BLaER1 (cell line): Measurements from ENCODE around the gene CCT8.

Source experiments
- H3K27ac ChIP-seq: shearing (Covaris generic); formaldehyde crosslinking; 2 replicates; pipeline ENCODE4 v1.8.1; 2022
- H3K27me3 ChIP-seq: shearing (Covaris generic); formaldehyde crosslinking; 2 replicates; pipeline ENCODE4 v1.8.1; 2022
- H3K36me3 ChIP-seq: shearing (Covaris generic); formaldehyde crosslinking; 2 replicates; pipeline ENCODE4 v1.8.1; 2022
- H3K4me1 ChIP-seq: shearing (Covaris generic); formaldehyde crosslinking; 2 replicates; pipeline ENCODE4 v1.8.1; 2022
- H3K4me2 ChIP-seq: shearing (Covaris generic); formaldehyde crosslinking; 2 replicates; pipeline ENCODE4 v1.8.1; 2022
- H3K4me3 ChIP-seq: shearing (Covaris generic); formaldehyde crosslinking; 2 replicates; pipeline ENCODE4 v1.8.1; 2022
- H3K9ac ChIP-seq: shearing (Covaris generic); formaldehyde crosslinking; 2 replicates; pipeline ENCODE4 v1.8.1; 2022
- H3K9me3 ChIP-seq: shearing (Covaris generic); formaldehyde crosslinking; 2 replicates; pipeline ENCODE4 v1.8.1; 2022
- H4K20me1 ChIP-seq: shearing (Covaris generic); formaldehyde crosslinking; 2 replicates; pipeline ENCODE4 v1.8.1; 2022
- Cebpa-rat ChIP-seq: shearing (Covaris generic); IDR thresholded peaks from 2 replicates; pipeline ENCODE4 v1.8.1; 2022

CCT8 gene

DNA sequence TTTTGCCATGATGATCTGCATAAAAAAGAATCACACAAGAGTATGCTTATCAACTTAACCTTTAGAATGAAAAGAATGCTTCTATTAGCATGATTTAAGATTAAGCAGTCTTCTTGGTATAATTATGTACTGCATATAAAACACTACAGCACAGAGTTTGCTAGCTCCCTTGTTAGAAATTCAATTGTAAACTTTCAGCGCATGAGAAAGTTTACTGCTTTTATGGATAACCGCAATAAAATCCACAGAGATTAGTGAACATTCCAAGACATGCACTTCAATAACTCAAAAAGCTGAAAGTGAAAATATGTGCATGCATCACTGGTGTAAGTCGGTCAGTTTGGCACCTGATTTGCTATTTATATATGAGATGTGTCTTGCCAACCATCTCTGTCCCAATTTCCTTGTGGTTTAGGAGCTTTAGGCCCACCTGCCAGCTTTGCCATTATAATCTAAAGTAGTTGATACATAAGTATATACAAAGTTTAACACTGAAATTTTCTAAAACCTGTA lies 16.9 kb downstream of the CCT8 start:
- Histone ChIP-seq H3K9me3 (peaks cover 12% of the 10 kb centered on the region), H3K4me2 (no peak overlapping the region), H4K20me1 (peaks cover 74% of the 10 kb centered on the region), H3K4me1 (peaks cover 15% of the 10 kb centered on the region), H3K27ac (no peak overlapping the region), H3K27me3 (no peaks in the 10 kb centered on the region), H3K4me3 (no peak overlapping the region), H3K36me3 (peaks cover 93% of the 10 kb centered on the region), H3K9ac (no peak overlapping the region)
- no peak for TF ChIP-seq Cebpa-rat

DNA sequence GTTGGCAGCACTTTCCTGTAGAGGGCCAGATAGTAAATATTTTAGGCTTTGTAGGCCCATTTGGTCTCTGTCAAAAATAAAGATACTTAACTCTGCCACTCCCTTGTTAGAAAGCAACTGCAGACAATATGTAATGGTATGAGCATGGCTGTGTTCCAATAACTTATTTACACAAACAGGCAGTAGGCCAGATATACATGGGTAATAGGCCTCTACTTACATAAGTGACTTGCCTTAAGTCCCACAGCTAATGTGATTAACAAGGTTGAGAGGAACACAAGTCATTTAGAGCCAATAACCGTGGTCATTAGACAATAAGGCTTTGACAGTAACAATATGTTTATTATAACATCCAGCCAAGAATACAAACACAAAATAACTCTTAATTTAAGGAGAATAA lies 17.4 kb downstream of the CCT8 start:
- no peak overlapping the region for H3K27ac ChIP-seq

DNA sequence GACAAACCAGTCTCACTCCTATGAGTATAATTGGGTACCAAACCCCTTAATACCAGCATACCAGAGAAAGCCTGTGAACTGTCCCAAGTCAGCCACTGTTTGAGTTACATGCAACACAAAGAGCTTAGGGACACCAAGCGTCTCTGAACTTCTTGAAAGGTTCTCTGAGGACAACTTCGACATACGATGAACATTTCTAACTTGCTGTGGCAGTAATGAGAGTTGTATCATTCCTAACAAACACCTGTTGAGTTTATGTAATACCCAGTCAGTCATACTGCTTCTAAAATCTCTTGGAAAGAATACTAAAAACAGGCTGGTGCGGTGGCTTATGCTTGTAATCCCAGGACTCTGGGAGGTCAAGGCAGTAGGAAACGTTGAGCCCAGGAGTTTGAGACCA lies 18.4 kb downstream of the CCT8 start:
- H3K4me1 ChIP-seq: peaks cover 15% of the 10 kb centered on the region
- peaks cover 69% of the 10 kb centered on the region for H4K20me1 ChIP-seq
- TF ChIP-seq Cebpa-rat: no peak
- peaks cover 12% of the 10 kb centered on the region for H3K9me3 ChIP-seq
- H3K9ac ChIP-seq: no peak overlapping the region
- H3K27me3 ChIP-seq: no peaks in the 10 kb centered on the region
- H3K27ac ChIP-seq: no peak overlapping the region
- no peak overlapping the region for H3K4me2 ChIP-seq
- H3K36me3 ChIP-seq: peaks cover 93% of the 10 kb centered on the region
- no peak overlapping the region for H3K4me3 ChIP-seq

More for the DNA sequence above, 17.4 kb downstream of the CCT8 start:
- TF ChIP-seq Cebpa-rat: no peak
- Histone ChIP-seq H4K20me1 (peaks cover 74% of the 10 kb centered on the region), H3K36me3 (peaks cover 93% of the 10 kb centered on the region), H3K27me3 (no peaks in the 10 kb centered on the region), H3K4me1 (peaks cover 15% of the 10 kb centered on the region), H3K9ac (no peak overlapping the region), H3K9me3 (peaks cover 12% of the 10 kb centered on the region), H3K4me2 (no peak overlapping the region), H3K4me3 (no peak overlapping the region)

DNA sequence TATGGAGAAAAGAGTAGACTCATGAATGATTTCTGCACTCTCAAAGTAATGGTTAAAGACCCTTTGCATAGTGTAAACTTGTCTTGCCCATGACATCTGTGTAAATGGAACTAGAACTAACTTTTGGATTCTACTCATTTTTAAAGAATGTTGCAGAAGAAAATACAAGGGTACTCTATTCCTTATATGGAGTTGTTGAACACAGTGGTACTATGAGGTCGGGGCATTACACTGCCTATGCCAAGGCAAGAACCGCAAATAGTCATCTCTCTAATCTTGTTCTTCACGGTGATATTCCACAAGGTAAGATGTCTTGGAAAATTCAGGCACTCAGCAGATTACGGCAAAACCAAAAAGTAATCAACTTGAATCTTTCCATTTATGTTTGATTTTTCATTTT lies 19.8 kb downstream of the CCT8 start:
- no peak for TF ChIP-seq Cebpa-rat
- Histone ChIP-seq H3K4me3 (no peak overlapping the region), H3K27me3 (no peaks in the 10 kb centered on the region), H3K9me3 (peaks cover 12% of the 10 kb centered on the region), H3K36me3 (peaks cover 94% of the 10 kb centered on the region), H3K9ac (no peak overlapping the region), H3K4me2 (peak overlapping the region; percentile 41), H3K4me1 (peaks cover 15% of the 10 kb centered on the region), H4K20me1 (peaks cover 59% of the 10 kb centered on the region), H3K27ac (0 out of 2 replicates have a peak overlapping the region, but pooled peaks have one; percentile 6)

DNA sequence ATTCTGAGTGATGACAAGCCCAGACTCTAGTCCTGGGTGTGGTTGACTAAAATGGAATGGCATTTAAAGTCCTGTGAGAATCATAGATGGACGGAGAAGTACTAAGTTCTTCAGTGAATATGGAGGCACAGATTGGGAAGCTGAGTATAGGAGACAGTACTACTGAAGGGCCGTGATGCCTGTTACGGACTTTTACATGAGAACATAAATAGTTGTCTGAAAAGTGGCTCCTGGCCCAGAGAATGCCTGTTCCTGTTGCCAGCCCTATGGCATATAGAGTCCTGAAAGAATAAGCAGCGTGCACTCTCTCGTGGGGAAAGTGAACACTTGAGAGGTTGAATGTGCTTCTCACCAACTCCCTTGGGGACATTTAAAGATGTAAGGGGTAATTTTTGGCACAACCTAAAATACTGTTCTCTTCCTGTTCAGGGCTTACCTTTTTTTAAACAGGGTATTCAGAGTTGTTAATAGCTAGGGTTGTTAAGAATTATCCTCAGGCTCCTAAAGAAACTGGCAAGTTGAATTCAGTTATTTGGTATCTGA lies 20.4 kb downstream of the CCT8 start:
- H3K4me3 ChIP-seq: no peak overlapping the region

DNA sequence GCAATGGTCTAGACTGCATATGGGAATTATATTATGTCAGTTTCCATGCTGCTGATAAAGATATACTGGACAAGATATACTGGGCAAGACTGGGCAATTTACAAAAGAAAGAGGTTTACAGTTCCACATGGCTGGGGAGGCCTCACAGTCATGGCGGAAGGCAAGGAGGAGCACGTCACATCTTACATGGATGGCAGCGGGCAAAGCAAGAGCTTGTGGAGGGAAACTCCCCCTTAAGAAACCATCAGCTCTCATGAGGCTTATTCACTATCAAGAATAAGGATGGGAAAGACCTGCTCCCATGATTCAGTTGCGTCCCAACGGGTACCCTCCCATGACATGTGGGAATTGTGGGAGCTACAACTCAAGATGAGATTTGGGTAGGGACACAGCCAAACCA lies 21.2 kb downstream of the CCT8 start:
- Histone ChIP-seq H3K4me1 (peaks cover 15% of the 10 kb centered on the region), H3K36me3 (peaks cover 92% of the 10 kb centered on the region), H3K27me3 (no peaks in the 10 kb centered on the region), H3K9ac (no peak overlapping the region), H3K9me3 (peaks cover 12% of the 10 kb centered on the region), H3K27ac (no peak overlapping the region), H3K4me2 (no peak overlapping the region), H3K4me3 (no peak overlapping the region), H4K20me1 (peaks cover 47% of the 10 kb centered on the region)
- TF ChIP-seq Cebpa-rat: no peak

More for the DNA sequence above, 20.4 kb downstream of the CCT8 start:
- Histone ChIP-seq H3K9ac (no peak overlapping the region), H3K9me3 (peaks cover 12% of the 10 kb centered on the region), H3K4me2 (peak overlapping the region; percentile 41), H3K4me1 (peaks cover 15% of the 10 kb centered on the region), H3K36me3 (peaks cover 92% of the 10 kb centered on the region), H3K27me3 (no peaks in the 10 kb centered on the region), H4K20me1 (peaks cover 53% of the 10 kb centered on the region), H3K27ac (0 out of 2 replicates have a peak overlapping the region, but pooled peaks have one; percentile 6)
- TF ChIP-seq Cebpa-rat: no peak

DNA sequence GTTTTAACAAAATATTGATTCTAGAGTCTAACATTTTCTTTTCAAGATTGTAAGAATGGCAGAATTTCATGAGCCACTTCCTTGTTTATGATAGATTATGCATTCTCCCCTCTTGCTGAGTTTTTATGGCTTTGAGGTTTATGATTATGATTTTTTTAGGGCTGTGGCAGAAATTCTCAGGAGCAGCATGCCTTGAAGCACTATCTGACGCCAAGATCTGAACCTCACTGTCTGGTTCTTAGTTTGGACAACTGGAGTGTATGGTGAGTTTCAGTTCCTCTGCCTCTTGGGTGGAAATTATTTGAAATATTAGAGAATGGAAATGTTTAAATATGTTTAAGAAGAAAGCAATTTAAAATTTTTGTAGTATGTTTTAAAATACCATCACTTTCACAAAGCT lies 38.8 kb downstream of the CCT8 start:
- TF ChIP-seq Cebpa-rat: no peak
- Histone ChIP-seq H3K36me3 (peaks cover 89% of the 10 kb centered on the region), H3K4me1 (no peaks in the 10 kb centered on the region), H3K9ac (no peak overlapping the region), H3K4me3 (no peak overlapping the region), H4K20me1 (0 out of 2 replicates have a peak, but pooled peaks cover 7% of the 10 kb centered on the region), H3K9me3 (no peaks in the 10 kb centered on the region), H3K27ac (no peak overlapping the region), H3K4me2 (no peak overlapping the region), H3K27me3 (no peaks in the 10 kb centered on the region)

DNA sequence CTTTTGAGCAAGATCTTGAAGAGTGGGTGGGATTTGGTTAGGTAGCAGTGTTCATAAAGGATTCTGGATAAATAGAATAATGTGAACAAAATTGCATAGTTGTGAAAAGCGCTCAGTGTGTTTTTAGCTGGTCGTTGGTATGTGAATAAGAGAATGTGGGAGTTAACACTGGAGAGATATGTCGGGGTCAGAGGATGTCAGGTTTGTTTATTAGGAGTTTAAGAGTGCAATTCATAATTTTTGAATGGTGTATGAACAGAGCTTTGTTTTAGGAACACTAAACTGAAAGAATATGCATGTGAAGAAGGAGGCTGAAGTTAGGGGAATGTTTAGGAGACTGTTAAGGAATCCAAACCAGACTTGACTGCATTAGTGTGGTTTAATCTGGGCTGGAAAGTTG lies 39.6 kb downstream of the CCT8 start:
- no peak for TF ChIP-seq Cebpa-rat
- no peak overlapping the region for H3K27ac ChIP-seq
- H3K4me1 ChIP-seq: no peaks in the 10 kb centered on the region
- peaks cover 89% of the 10 kb centered on the region for H3K36me3 ChIP-seq
- H3K4me3 ChIP-seq: no peak overlapping the region
- no peak overlapping the region for H3K9ac ChIP-seq
- no peaks in the 10 kb centered on the region for H3K9me3 ChIP-seq
- no peaks in the 10 kb centered on the region for H3K27me3 ChIP-seq
- H4K20me1 ChIP-seq: 0 out of 2 replicates have a peak, but pooled peaks cover 7% of the 10 kb centered on the region
- no peak overlapping the region for H3K4me2 ChIP-seq

DNA sequence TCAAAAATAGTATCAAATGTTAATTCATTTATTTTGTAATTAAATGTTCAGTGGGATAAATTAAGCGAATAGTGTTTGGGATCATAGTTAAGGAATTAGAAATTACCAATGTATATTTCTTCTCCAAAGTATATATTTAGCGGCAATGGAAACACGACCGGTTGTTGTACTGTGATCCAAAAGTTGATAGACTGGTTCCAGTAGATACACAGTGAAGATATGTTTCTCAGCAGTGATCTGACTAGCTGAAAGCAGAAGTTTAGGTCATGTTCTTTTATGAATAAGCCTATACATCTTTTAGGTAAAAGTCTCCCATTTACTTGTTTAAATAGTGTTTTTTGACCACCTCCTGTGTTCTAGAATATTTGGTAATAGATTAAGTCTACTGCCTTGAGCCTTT lies 40.1 kb downstream of the CCT8 start:
- 0 out of 2 replicates have a peak, but pooled peaks cover 7% of the 10 kb centered on the region for H4K20me1 ChIP-seq
- no peak overlapping the region for H3K27ac ChIP-seq
- no peaks in the 10 kb centered on the region for H3K9me3 ChIP-seq
- no peak overlapping the region for H3K4me2 ChIP-seq
- H3K9ac ChIP-seq: no peak overlapping the region
- no peaks in the 10 kb centered on the region for H3K27me3 ChIP-seq
- no peaks in the 10 kb centered on the region for H3K4me1 ChIP-seq
- no peak for TF ChIP-seq Cebpa-rat
- H3K36me3 ChIP-seq: peaks cover 89% of the 10 kb centered on the region
- no peak overlapping the region for H3K4me3 ChIP-seq

DNA sequence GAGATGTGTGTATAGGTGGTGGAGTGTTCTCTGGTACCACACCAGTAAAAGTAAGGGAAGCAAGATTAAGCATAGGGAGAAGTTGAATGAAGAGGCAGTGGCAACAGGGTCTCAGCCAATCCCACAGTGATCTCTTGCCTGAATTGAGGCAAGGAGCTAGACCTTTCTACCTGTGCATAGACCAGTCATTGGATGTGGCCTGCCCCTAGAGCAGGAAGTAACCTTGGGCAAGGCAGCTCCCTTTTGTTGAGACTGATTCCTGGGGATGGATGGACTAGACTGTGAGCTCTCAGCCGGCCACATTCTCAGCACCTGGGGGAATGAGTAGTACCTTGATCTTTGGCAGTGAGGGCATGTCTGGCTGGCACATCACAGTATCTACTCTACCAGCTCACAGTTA lies 42.5 kb downstream of the CCT8 start:
- H3K27me3 ChIP-seq: no peaks in the 10 kb centered on the region
- 0 out of 2 replicates have a peak, but pooled peaks cover 7% of the 10 kb centered on the region for H4K20me1 ChIP-seq
- peaks cover 6% of the 10 kb centered on the region for H3K4me1 ChIP-seq
- H3K4me2 ChIP-seq: no peak overlapping the region
- H3K27ac ChIP-seq: no peak overlapping the region
- H3K36me3 ChIP-seq: peaks cover 69% of the 10 kb centered on the region
- no peaks in the 10 kb centered on the region for H3K9me3 ChIP-seq
- no peak overlapping the region for H3K4me3 ChIP-seq
- H3K9ac ChIP-seq: no peak overlapping the region
- TF ChIP-seq Cebpa-rat: no peak

DNA sequence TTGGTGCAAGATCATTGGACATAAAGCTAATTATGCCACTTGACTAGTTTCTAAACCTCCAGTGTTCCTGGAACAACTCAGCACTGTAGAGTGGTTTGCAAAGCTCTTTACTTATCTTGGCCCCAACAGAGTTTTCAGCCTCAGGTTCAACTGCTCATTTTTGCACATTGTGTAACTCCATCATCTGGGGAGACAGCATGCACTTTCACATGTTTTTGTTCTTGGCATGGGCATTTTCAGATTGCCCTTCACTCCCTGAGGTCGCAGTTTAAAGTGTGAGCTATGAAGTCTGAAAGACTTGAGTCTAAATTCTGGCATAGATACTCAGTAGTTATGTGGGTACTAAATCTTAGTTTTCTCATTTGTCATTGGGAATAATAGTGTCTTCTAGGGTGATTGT lies 43.9 kb downstream of the CCT8 start:
- Histone ChIP-seq H3K27ac (no peak overlapping the region), H3K4me2 (no peak overlapping the region), H4K20me1 (0 out of 2 replicates have a peak, but pooled peaks cover 7% of the 10 kb centered on the region), H3K27me3 (no peaks in the 10 kb centered on the region), H3K36me3 (peaks cover 56% of the 10 kb centered on the region), H3K9me3 (no peaks in the 10 kb centered on the region), H3K4me1 (peaks cover 12% of the 10 kb centered on the region), H3K4me3 (no peak overlapping the region), H3K9ac (no peak overlapping the region)
- no peak for TF ChIP-seq Cebpa-rat
